ENCODE results near the gene PSME3.

GRCh38 chr17:42803074-42803883 is 29.9 kb upstream of the PSME3 start:
- TF ChIP-seq CTCF (IDR thresholded peaks at IDR 0.05 in 8 of 11, conservative IDR thresholded peaks at IDR 0.05 in 3 of 11) = no peak
- no peak for TF ChIP-seq POLR2A (IDR thresholded peaks at IDR 0.05)
- TF ChIP-seq POLR2AphosphoS5 (IDR thresholded peaks at IDR 0.05) = no peak
